ENCODE data around the gene CNST.
"Not testable (repeated sequence)": the region's sequence is repeated elsewhere in the genome, so short reads cannot be mapped to it uniquely, and the experiment has no call there.

Gene CNST

DNA sequence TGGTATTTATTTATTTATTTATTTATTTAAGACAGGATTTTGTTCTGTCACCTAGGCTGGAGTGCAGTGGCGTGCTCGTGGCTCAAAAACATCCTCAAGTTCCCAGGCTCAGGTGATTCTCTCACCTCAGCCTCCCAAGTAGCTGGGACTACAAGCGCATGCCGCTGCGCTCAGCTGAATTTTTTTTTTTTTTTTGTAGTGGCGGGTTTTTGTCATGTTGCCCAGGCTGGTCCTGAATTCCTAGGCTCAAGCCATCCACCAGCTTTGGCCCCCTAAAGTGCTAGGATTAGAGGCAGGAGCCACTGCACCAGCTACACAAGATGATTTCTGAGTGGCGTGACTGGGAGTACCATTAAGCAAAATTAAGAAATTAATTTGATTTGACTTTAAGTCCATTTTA, 31.7 kb downstream of the CNST start:
- H3K79me2 ChIP-seq (ENCODE audit: low read length), result peaks cover 60% of the 10 kb centered on the region
- peaks cover 10% of the 10 kb centered on the region; the same call in 1 of the 2 replicates for H3K4me1 ChIP-seq (ENCODE audit: low read length)
- H3K4me2 ChIP-seq (ENCODE audit: low read length), result no peak overlapping the region
- H3K36me3 ChIP-seq (replicated peaks; ENCODE audit: low read depth, low read length), result peaks cover 19% of the 10 kb centered on the region
- no peaks in the 10 kb centered on the region for H3K9me3 ChIP-seq (ENCODE audit: insufficient read depth, low read length)
- no peaks in the 10 kb centered on the region for H3K27me3 ChIP-seq (ENCODE audit: low read depth, low read length)
- peaks cover 24% of the 10 kb centered on the region for H4K20me1 ChIP-seq (ENCODE audit: insufficient read depth, low read length)
- no peak for TF ChIP-seq EZH2phosphoT487 (IDR thresholded peaks at IDR 0.05; ENCODE audit: low read depth)
- TF ChIP-seq, protein P1, sequence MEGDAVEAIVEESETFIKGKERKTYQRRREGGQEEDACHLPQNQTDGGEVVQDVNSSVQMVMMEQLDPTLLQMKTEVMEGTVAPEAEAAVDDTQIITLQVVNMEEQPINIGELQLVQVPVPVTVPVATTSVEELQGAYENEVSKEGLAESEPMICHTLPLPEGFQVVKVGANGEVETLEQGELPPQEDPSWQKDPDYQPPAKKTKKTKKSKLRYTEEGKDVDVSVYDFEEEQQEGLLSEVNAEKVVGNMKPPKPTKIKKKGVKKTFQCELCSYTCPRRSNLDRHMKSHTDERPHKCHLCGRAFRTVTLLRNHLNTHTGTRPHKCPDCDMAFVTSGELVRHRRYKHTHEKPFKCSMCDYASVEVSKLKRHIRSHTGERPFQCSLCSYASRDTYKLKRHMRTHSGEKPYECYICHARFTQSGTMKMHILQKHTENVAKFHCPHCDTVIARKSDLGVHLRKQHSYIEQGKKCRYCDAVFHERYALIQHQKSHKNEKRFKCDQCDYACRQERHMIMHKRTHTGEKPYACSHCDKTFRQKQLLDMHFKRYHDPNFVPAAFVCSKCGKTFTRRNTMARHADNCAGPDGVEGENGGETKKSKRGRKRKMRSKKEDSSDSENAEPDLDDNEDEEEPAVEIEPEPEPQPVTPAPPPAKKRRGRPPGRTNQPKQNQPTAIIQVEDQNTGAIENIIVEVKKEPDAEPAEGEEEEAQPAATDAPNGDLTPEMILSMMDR (IDR thresholded peaks at IDR 0.05; ENCODE audit: low read depth, low read length), result no peak
- no peak overlapping the region for H3K4me3 ChIP-seq (ENCODE audit: low read length)
- no peak overlapping the region for H3K27ac ChIP-seq (ENCODE audit: low read length)
- H3K9ac ChIP-seq (ENCODE audit: low read length), result no peak overlapping the region
- H2AFZ ChIP-seq (ENCODE audit: low read depth, low read length), result no peak overlapping the region

- Histone ChIP-seq H3K9me3 (ENCODE audit: insufficient read depth, low read length) (no peaks in the 10 kb centered on the region), H3K9ac (ENCODE audit: low read length) (no peak overlapping the region), H3K4me3 (ENCODE audit: low read length) (no peak overlapping the region), H3K27me3 (ENCODE audit: low read depth, low read length) (no peaks in the 10 kb centered on the region), H3K4me1 (ENCODE audit: low read length) (peaks cover 10% of the 10 kb centered on the region; the same call in 1 of the 2 replicates), H3K36me3 (replicated peaks; ENCODE audit: low read depth, low read length) (peaks cover 16% of the 10 kb centered on the region), H3K27ac (ENCODE audit: low read length) (no peak overlapping the region), H4K20me1 (ENCODE audit: insufficient read depth, low read length) (peaks cover 24% of the 10 kb centered on the region), H2AFZ (ENCODE audit: low read depth, low read length) (no peak overlapping the region), H3K79me2 (ENCODE audit: low read length) (peaks cover 67% of the 10 kb centered on the region), H3K4me2 (ENCODE audit: low read length) (no peak overlapping the region)
- TF ChIP-seq, protein P1 (IDR thresholded peaks at IDR 0.05; ENCODE audit: low read depth, low read length), result no peak
- TF ChIP-seq EZH2phosphoT487 (IDR thresholded peaks at IDR 0.05; ENCODE audit: low read depth), result no peak
Measured at GRCh38 chr1:246599315-246599714, 33.1 kb downstream of the CNST start.

- Histone ChIP-seq H3K9me3 (ENCODE audit: insufficient read depth, low read length) (no peaks in the 10 kb centered on the region), H3K4me1 (ENCODE audit: low read length) (peaks cover 10% of the 10 kb centered on the region; the same call in 1 of the 2 replicates), H3K27me3 (ENCODE audit: low read depth, low read length) (no peaks in the 10 kb centered on the region), H3K79me2 (ENCODE audit: low read length) (peaks cover 61% of the 10 kb centered on the region), H3K4me2 (ENCODE audit: low read length) (no peak overlapping the region), H3K27ac (ENCODE audit: low read length) (no peak overlapping the region), H3K4me3 (ENCODE audit: low read length) (no peak overlapping the region), H2AFZ (ENCODE audit: low read depth, low read length) (no peak overlapping the region), H4K20me1 (ENCODE audit: insufficient read depth, low read length) (peaks cover 24% of the 10 kb centered on the region), H3K36me3 (replicated peaks; ENCODE audit: low read depth, low read length) (peaks cover 7% of the 10 kb centered on the region), H3K9ac (ENCODE audit: low read length) (no peak overlapping the region)
- TF ChIP-seq EZH2phosphoT487 (IDR thresholded peaks at IDR 0.05; ENCODE audit: low read depth), result no peak
- TF ChIP-seq, protein P1 (IDR thresholded peaks at IDR 0.05; ENCODE audit: low read depth, low read length), result no peak
Measured at GRCh38 chr1:246600579-246600978, 34.3 kb downstream of the CNST start.

DNA sequence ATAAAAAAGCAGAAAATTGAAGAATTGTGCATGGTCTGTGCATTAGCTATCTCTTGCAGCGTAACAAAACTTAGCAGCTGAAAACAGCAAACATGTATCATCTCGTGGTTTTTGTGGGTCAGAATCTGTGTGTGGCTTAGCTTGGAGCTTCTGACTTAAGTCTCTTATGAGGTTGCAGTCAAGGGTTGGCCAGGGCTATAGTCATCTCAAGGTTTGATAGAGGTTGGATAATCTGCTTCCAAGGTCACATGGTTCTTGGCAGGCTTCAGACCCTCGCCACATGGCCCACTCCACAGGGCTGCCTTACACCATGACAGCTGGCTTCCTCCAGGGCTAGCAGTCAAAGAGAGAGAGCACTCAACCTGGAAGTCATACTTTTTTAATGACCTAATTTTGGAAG, 35.9 kb downstream of the CNST start:
- Histone ChIP-seq H3K36me3 (replicated peaks; ENCODE audit: low read depth, low read length) (no peaks in the 10 kb centered on the region), H3K79me2 (ENCODE audit: low read length) (peaks cover 50% of the 10 kb centered on the region), H3K9ac (ENCODE audit: low read length) (no peak overlapping the region), H3K4me1 (ENCODE audit: low read length) (peaks cover 5% of the 10 kb centered on the region; the same call in 1 of the 2 replicates), H3K9me3 (ENCODE audit: insufficient read depth, low read length) (no peaks in the 10 kb centered on the region), H2AFZ (ENCODE audit: low read depth, low read length) (no peak overlapping the region), H3K4me3 (ENCODE audit: low read length) (no peak overlapping the region), H3K27me3 (ENCODE audit: low read depth, low read length) (no peaks in the 10 kb centered on the region), H3K4me2 (ENCODE audit: low read length) (no peak overlapping the region), H3K27ac (ENCODE audit: low read length) (no peak overlapping the region), H4K20me1 (ENCODE audit: insufficient read depth, low read length) (peaks cover 22% of the 10 kb centered on the region)
- no peak for TF ChIP-seq EZH2phosphoT487 (IDR thresholded peaks at IDR 0.05; ENCODE audit: low read depth)
- TF ChIP-seq, protein P1 (IDR thresholded peaks at IDR 0.05; ENCODE audit: low read depth, low read length), result no peak

GRCh38 chr1:246605231-246605630, 39.0 kb downstream of the CNST start:
- not testable (repeated sequence) for H3K36me3 ChIP-seq (replicated peaks; ENCODE audit: low read depth, low read length); H3K27ac ChIP-seq (ENCODE audit: low read length); H3K4me3 ChIP-seq (ENCODE audit: low read length); H3K9ac ChIP-seq (ENCODE audit: low read length); H3K27me3 ChIP-seq (ENCODE audit: low read depth, low read length); H2AFZ ChIP-seq (ENCODE audit: low read depth, low read length); H3K9me3 ChIP-seq (ENCODE audit: insufficient read depth, low read length); H3K4me2 ChIP-seq (ENCODE audit: low read length)
- Histone ChIP-seq H4K20me1 (ENCODE audit: insufficient read depth, low read length) (peaks cover 14% of the 10 kb centered on the region), H3K79me2 (ENCODE audit: low read length) (peaks cover 52% of the 10 kb centered on the region), H3K4me1 (ENCODE audit: low read length) (peaks cover 17% of the 10 kb centered on the region)
